LNCAP (cell line): ENCODE data around the gene ZNF239.

Experiments used
- TF ChIP-seq, protein P1 (sequence below): fragments of 450-650 bp; IDR thresholded peaks from 2 replicates; pipeline ENCODE4 v1.5.1; 2017; ENCODE audit warnings: mild to moderate bottlenecking

Gene ZNF239

DNA sequence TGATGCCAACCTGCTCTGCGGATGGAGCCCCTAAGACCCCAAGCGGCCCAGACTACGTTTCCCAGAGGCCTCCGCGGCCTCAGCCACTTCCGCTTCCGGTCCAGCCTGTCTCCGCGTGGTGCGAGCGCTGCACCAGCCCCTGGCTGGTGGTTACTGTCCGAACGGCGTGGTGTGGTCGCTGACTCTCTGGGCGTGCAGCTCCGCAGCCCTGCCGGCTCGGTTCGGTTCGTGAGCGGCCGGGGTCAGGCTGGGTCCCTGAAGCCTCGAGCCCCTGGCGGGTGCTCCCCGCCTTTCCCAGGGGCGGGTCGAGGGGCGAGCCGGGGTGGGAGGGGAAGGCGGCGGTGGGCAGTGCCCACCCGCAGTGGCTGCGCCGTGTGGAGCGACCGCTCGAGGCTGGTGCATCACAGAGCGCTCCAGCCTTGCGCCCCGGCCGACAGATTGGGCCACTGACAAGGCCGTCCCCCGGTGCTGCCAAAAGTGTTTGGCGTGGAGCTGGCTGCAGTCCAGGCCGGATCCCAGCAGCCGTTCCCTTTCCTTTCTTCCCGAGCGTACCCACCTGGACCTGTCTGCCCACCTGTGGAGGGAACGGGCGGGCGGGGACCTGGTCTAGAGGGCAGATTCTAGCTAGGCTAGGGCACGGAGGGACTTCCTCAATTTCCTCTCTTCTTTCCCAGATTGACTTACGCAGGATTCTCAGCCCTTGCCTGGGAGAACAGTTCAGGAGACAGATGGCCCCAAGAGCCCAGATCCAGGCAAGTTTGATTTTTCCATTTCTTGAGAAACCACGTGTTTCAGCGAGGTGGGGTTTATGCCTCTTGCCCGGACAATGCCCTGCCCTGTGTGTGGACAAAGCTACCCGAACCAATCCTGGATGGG is 32.1 kb upstream of the ZNF239 start, which contains the start of gene ZNF485:
TSS of gene ZNF485 (plus strand) at position 116 of the 876 bp plus-strand sequence. CDS start at position 729, 613 bp downstream.
- TF ChIP-seq, protein P1, sequence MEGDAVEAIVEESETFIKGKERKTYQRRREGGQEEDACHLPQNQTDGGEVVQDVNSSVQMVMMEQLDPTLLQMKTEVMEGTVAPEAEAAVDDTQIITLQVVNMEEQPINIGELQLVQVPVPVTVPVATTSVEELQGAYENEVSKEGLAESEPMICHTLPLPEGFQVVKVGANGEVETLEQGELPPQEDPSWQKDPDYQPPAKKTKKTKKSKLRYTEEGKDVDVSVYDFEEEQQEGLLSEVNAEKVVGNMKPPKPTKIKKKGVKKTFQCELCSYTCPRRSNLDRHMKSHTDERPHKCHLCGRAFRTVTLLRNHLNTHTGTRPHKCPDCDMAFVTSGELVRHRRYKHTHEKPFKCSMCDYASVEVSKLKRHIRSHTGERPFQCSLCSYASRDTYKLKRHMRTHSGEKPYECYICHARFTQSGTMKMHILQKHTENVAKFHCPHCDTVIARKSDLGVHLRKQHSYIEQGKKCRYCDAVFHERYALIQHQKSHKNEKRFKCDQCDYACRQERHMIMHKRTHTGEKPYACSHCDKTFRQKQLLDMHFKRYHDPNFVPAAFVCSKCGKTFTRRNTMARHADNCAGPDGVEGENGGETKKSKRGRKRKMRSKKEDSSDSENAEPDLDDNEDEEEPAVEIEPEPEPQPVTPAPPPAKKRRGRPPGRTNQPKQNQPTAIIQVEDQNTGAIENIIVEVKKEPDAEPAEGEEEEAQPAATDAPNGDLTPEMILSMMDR: no peak

DNA sequence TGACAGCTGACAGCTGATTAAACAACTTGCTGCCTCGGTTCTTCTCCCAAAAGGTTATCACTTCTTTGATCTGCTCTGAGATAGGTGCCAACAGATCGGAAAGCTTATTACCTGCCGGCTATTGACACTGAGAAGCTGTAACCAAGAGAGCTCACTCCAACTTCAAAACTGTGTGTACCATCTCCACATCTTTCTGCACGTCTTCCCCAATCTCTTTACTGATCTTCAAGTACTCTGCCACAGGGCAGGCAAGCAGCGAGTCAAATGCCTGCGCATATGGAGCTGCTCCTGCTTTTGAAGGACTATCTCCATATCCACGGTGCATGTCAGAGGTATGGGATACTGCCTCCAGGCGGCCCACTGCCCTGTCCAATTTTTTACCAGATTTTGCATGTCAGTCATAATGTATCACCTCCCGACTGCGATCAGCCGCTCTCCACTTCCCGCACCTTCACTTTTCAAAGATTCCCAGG is 31.5 kb upstream of the ZNF239 start:
- TF ChIP-seq, protein P1: no peak

DNA sequence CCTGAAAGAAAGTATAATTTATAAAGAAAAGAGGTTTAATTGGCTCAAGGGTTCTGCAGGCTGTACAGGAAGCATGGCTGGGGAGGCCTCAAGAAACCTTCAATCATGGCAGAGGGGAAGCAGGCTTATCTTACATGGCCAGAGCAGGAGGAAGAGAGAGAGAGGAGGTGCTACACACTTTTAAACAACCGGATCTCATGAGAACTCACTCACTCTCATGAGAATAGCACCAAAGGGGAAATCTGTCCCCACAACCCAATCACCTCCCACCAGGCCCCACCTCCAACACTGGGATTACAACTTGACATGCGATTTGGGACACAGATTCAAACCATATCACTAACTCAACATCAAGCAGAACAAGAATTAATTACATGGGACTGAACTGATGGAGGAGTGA is 24.9 kb upstream of the ZNF239 start:
- TF ChIP-seq, protein P1: no peak

DNA sequence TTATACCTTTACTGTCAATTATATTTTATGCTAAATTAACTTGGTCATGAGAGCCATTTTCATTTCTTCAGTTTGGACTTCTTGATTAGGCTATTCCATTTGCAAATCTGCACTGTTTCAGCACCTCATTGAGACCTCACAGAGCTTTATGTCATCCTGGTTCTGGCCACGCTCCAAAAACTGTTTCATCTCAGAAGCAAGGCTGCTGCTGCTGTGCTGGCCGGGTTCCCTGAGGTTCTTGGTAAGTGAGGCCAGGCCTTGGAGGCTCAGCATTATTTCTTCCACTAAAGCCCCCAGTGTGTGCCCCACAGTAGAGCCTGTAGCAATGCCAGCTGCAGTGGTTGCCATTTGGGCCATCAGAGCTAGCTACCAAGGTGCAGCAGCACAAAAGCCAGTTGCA is 24.0 kb upstream of the ZNF239 start:
- TF ChIP-seq, protein P1: no peak

DNA sequence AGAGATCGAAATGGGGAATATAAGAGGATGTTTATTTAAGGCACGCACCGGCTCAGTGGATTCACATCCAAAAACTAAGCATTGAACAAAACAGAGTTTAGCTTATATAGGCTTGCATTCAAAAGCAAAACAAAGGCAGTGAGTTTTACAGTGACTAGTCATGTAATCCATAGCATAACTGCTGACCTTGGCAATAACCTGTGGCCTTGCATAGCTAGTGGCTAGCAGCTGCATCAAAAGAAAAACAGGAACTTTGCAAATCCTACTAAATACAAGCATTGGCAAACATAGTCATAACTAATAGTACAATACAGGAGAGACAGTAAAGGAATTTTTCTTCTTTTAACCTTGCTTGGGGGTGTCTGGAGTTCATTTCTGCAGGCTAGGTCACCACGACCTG is 22.1 kb upstream of the ZNF239 start:
- TF ChIP-seq, protein P1: no peak

- TF ChIP-seq, protein P1: no peak
Measured at GRCh38 chr10:43595739-43596298, 21.4 kb upstream of the ZNF239 start.

- TF ChIP-seq, protein P1: no peak
Measured at GRCh38 chr10:43594944-43595589, 20.7 kb upstream of the ZNF239 start.
